Cortex of kidney (tissue), 1 donor: ENCODE data around the gene USB1.

Source experiments
- DNase-seq: peaks from one replicate; lab custom pipeline; 2025; lab: John Stamatoyannopoulos, UW

The USB1 gene

DNA sequence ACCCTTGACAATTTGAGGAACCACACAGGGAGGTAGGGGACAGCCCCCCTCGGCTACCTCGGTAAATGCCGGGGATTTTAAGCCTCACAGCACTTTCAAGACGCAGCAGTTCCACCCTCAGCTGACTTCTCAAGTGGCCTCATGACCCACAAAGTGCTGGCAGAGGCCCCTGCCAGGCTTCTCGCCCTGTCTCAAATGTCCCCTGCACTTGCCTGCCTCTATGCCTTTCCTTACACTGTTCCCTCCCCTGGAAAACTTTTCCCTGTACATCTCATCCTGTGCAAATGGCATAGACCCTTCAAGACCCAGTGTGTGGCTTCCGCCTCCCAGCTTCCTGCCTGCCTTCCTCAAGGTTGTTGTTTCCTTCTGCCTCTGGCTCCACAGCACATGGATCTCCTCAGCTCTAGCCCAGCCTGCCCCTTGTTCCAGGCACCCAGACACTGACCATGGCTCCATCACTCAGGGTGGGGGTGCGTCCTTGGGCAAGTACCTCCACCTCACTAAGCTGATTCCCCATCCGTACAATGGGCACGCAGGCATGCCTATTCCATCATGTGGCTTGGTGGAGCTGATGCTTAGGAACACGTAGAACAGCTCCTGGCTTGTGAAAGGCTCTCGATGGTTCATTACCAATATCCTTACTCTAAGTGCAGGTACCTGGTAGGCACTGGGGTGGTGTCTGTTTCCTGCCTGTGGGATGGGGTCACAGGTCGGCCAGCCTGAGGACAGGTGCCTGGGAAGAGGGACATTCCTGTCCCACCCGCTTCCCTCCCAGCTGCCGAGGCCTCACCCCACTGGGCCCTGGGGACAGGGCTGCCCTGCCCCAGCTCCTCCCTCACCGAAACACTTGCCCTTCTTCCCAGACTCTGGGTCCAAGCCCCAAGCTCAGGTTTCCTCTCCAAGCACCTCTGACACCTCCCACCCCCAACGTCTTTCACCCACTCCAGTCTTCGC, 48.3 kb downstream of the USB1 start:
- no peak for DNase-seq

DNA sequence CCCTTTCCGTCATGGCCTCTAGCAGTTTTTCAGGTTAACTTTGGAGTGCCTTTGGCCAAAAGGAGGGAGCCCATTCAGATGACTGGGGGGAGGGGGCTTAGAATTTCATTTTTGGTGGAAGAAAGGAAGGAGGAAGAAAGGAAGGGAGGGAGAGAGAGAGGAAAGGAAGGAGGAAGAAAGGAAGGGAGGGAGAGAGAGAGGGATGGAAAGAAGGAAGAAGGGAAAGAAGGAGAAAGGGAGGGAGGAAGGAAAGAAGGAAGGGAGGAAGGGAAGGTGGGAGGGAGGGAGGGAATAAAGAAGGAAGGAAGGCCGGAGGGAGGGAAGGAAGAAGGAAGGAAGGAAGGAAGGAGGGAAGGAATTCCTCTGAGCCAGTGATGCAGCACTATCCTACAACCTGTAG, 50.1 kb downstream of the USB1 start:
- DNase-seq, result no peak

DNA sequence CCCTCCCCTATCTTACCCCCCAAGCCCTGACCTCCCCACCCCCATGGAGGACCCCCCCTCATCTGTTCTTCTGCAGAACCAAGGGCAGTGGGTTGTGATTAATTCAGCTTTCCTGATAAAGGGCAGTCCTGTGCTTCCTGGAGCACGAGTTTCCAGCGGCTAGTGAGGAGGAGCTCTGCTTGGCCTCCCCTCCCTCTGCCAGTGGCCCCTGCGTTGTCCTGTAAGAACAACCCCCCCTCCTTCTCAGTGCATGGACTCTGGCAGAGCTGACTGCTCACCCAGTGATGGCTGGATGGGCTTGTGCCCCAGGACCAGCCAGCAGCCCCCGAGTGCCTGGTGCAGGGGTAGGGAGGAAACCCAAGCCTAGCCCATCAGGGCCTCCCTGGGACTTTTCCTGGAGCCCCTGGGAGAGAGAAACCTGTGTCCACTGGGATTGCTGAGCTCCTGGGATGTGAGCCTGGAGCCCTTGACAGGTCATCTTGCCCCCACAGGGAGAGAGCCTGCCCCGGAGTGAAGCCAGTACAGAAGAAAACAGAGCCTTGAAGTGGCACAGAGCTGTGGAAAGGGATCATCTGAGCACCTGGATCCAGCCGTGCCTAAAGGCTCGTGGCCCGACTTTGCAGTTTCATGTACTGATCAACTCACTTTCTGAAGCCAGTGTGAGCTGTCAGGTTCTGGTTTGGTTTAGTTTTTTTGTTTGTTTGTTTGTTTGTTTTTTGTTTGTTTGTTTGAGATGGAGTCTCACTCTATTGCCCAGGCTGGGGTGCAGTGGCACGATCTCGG, 50.8 kb downstream of the USB1 start:
- DNase-seq, result no peak

DNA sequence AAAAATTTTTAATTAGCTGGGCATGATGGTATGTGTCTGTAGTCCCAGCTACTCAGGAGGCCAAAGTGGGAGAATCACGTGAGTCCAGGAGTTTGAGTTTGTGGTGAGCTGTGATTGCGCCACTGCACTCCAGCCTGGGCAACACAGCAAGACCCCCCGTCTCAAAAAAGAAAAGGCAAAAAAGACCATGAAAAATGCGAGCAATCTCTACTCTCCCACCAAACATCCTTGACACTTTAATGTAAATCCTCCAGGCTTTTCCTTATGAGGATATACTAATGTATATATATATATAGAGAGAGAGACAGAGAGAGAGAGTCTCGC, 52.4 kb downstream of the USB1 start:
- DNase-seq, result no peak

DNA sequence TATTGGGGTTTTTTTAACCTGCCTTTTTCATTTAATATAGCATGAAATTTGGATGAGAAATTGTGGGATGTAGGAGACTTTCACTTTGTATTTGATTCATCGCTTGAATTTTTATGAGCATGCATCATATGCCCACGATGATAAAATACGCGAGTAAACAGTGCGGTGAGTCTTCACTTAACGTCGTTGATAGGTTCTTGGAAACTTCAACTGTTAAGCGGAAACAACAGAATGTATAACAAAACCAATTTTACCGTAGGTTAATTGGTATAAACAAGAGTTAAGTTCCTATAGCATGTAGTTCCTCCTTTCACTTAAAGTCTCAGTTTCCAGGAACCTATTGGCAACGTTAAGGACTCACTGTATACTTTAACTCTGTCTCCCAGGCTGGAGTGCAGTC, 53.1 kb downstream of the USB1 start:
- DNase-seq, result no peak

DNA sequence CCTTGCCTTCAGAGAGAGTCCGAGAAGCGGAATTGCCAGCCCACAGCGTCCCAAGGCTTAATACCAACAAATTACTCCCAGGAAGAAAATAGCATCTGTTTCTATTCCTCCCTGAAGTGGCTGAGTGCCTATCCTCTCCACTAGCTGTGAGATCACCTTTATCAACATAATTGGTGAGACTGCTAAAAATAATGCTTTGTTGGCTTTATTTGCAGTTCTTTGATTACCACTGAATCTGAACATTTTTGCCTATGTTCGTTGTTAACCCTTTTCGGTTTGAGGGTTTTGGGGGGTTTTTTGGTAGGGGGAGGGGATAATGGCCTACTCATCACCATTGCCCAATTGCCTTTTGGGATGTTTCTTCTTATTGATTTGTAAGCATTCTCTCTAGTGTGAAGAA, 55.4 kb downstream of the USB1 start:
- no peak for DNase-seq

DNA sequence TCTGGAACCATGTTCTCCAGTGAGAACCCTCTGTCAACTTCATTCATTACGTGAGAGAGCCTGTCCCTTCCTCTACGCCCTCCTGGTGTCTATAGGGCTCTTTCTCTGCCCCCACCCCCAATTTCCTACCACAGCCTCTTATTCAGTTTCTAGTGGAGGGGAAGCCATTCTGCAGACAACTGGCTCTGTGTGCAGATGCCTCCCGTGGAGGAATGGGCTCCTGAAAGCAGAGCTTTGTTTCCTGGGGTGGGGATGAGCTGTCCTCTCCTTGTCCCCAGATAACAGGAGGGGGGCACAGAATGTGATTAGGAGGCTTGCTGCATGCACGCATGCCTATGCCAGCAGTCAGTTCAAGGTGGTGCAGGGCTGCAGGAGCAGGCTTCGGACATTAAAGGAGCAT, 55.9 kb downstream of the USB1 start:
- no peak for DNase-seq

DNA sequence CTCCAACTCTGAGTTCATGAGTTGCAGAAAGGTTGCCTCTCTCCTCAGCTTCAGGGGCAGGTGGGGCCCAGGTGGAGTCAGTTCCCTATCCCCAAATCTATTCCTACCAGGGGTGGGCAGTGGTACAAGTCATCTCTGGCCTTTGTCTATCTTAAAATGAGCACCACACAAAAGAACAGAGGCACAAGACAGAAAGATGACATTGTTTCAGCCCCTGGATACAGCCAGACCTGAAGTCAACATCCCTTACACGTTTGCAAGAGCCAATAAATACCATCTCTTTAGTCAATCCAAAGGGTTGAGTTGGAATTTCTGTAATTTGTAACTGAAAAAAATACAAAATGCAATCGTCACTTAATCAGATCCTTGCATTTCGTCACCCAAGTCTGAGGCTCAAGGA, 56.6 kb downstream of the USB1 start:
- no peak for DNase-seq

DNA sequence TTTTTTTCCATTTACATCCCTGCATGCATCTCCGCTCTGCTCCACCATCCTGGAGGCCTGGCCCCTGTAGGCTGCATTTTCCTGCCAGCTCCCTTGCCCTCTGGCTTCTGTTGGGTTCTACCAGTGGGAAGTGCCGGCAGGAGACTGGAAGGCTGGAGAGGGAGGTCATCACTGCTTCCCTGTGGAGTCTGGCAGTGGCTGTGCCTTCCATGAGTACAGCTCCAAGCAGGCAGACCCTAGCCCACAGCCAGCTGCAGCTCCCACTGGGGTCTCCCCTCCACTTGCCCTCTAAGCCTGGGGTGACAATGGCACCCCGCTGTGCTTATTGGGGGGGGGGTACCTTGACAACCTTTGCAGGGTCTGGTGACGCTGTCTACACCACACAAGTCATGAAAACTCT, 61.6 kb downstream of the USB1 start:
- no peak for DNase-seq

DNA sequence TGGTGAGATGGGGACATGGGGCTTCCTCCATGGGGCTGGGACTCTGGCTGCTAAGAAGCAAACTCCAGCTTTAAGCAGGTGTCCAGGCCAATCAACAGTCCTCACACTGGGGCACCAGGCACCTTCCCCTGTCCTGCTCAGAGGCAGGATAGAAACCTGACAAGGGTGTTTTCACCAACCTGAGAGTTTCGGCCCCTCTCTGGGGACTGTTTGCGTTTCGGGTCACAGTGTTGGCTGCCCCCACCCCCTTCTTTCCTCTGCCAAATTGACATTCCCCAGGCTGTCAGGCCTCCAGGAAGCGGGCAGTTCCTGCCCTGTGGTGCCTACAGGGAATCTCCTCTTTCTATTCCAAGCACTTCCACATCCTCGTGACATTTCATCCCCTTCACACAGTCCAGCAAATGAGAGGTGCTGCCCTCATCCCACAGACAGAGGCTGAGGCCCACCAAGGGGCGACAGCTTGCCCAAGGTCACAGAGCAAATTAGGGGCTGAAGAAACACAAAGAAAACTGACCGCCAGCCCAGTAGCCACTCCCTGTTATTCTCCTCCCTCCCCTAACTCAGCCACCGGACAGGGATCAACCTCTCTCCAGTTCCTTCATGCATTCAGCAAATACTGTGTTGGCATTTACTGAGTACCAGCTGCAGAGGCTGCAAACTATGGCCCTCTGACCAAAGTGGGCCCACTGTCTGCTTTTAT, 62.3 kb downstream of the USB1 start:
- no peak for DNase-seq

DNA sequence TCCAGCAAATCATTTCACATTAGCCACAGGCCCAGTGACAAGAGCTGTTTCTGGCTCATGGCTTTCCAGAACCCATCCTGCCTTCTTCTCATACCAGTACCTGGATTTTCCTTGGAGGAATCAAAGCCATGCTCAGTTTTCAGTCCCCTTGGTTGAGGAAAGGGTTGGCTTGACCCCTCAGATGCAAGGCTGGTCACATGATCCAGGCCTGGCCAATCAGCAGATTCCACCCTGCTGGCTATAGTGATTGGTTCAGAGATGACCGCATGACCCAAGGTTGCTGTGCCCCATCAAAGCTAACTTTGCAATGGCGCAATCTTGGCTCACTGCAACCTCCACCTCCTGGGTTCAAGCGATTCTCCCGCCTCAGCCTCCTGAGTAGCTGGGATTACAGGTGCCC, 69.4 kb downstream of the USB1 start:
- no peak for DNase-seq
